Measurements from ENCODE around the gene JARID2. TPM values are rescaled to one million over a fixed set of nuclear protein-coding genes. Genes with fewer than 3 reads are reported as not detected.

The JARID2 gene
- total and polyA plus RNA-seq, 9 of the 15 experiments (the other 6 are each of a cell fraction or from before 2014, with no cell fraction given): 5.0 to 29.0 (median 15.6) TPM

DNA sequence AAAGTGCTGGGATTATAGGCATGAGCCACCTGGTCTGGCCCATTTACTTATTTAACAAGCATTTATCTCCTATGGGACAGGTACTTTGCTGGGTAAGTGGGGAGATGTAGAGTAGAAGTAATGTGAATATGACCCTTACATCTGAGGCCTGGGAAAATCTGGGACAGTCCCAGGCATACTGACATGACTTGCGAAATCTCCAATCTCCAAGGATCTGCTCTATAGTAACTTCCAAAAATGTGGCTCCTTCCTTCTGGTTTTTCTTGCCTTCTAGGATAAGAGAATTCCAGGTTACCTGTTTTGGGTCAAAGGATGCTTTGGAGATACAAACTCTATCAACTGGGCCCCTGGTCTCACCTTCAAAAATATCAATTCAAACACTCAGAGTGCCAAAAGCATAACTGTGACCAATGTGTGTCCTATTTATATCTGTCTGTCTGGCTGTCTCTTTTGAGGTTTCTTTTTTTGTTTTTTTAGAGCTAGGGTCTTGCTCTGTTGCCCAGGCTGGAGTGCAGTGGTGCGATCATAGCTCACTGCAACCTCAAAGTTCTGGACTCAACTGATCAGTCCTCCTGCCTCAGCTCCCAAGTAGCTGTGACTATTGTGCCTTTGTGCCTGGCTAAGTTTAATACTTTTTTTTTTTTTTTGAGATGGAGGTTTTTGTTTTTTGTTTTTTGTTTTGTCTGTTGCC is 11.7 kb upstream of the JARID2 start:
- Histone ChIP-seq H3K9me1 (ENCODE audit: control insufficient read depth, insufficient read depth, low read length) (no peaks in the 10 kb centered on the region), H3K79me2 (ENCODE audit: control insufficient read depth, insufficient read depth, low read length) (no peaks in the 10 kb centered on the region), H4K20me1 (replicated peaks; ENCODE audit: control insufficient read depth, insufficient read depth, low read length) (no peaks in the 10 kb centered on the region), H3K4me3 (no peak overlapping the region), H2AFZ (ENCODE audit: low read depth, low read length) (no peak overlapping the region), H3K4me1 (replicated peaks in 1 of 2; ENCODE audit: control insufficient read depth in 2 of 2, insufficient read depth in 2 of 2, low read length in 2 of 2) (no peaks in the 10 kb centered on the region), H3K9me3 (replicated peaks; ENCODE audit: control insufficient read depth, insufficient read depth, low read depth, low read length) (no peaks in the 10 kb centered on the region), H3K27me3 (ENCODE audit: control insufficient read depth in 2 of 2, insufficient read depth in 2 of 2, low read length in 2 of 2) (no peaks in the 10 kb centered on the region), H3K4me2 (ENCODE audit: insufficient read depth, low read length) (no peak overlapping the region), H3K36me3 (ENCODE audit: control insufficient read depth, insufficient read depth, low read length) (no peaks in the 10 kb centered on the region), H3K9ac (ENCODE audit: insufficient read depth in 1 of 2, low read depth in 2 of 2, low read length in 2 of 2) (no peak overlapping the region), H3K27ac (ENCODE audit: extremely low read depth, low read depth, low read length) (no peak overlapping the region)
- TF ChIP-seq HDAC8 (tag; IDR thresholded peaks at IDR 0.05): no peak
- no peak for TF ChIP-seq LEF1 (IDR thresholded peaks at IDR 0.05)
- TF ChIP-seq ZNF133 (CRISPR knock-in tag; IDR thresholded peaks at IDR 0.05): no peak
- TF ChIP-seq ZNF263 (CRISPR knock-in tag; IDR thresholded peaks at IDR 0.05; ENCODE audit: borderline replicate concordance): no peak
- peak; percentile 88 for TF ChIP-seq ZNF121 (CRISPR knock-in tag; conservative IDR thresholded peaks at IDR 0.05)
- TF ChIP-seq, protein P1, sequence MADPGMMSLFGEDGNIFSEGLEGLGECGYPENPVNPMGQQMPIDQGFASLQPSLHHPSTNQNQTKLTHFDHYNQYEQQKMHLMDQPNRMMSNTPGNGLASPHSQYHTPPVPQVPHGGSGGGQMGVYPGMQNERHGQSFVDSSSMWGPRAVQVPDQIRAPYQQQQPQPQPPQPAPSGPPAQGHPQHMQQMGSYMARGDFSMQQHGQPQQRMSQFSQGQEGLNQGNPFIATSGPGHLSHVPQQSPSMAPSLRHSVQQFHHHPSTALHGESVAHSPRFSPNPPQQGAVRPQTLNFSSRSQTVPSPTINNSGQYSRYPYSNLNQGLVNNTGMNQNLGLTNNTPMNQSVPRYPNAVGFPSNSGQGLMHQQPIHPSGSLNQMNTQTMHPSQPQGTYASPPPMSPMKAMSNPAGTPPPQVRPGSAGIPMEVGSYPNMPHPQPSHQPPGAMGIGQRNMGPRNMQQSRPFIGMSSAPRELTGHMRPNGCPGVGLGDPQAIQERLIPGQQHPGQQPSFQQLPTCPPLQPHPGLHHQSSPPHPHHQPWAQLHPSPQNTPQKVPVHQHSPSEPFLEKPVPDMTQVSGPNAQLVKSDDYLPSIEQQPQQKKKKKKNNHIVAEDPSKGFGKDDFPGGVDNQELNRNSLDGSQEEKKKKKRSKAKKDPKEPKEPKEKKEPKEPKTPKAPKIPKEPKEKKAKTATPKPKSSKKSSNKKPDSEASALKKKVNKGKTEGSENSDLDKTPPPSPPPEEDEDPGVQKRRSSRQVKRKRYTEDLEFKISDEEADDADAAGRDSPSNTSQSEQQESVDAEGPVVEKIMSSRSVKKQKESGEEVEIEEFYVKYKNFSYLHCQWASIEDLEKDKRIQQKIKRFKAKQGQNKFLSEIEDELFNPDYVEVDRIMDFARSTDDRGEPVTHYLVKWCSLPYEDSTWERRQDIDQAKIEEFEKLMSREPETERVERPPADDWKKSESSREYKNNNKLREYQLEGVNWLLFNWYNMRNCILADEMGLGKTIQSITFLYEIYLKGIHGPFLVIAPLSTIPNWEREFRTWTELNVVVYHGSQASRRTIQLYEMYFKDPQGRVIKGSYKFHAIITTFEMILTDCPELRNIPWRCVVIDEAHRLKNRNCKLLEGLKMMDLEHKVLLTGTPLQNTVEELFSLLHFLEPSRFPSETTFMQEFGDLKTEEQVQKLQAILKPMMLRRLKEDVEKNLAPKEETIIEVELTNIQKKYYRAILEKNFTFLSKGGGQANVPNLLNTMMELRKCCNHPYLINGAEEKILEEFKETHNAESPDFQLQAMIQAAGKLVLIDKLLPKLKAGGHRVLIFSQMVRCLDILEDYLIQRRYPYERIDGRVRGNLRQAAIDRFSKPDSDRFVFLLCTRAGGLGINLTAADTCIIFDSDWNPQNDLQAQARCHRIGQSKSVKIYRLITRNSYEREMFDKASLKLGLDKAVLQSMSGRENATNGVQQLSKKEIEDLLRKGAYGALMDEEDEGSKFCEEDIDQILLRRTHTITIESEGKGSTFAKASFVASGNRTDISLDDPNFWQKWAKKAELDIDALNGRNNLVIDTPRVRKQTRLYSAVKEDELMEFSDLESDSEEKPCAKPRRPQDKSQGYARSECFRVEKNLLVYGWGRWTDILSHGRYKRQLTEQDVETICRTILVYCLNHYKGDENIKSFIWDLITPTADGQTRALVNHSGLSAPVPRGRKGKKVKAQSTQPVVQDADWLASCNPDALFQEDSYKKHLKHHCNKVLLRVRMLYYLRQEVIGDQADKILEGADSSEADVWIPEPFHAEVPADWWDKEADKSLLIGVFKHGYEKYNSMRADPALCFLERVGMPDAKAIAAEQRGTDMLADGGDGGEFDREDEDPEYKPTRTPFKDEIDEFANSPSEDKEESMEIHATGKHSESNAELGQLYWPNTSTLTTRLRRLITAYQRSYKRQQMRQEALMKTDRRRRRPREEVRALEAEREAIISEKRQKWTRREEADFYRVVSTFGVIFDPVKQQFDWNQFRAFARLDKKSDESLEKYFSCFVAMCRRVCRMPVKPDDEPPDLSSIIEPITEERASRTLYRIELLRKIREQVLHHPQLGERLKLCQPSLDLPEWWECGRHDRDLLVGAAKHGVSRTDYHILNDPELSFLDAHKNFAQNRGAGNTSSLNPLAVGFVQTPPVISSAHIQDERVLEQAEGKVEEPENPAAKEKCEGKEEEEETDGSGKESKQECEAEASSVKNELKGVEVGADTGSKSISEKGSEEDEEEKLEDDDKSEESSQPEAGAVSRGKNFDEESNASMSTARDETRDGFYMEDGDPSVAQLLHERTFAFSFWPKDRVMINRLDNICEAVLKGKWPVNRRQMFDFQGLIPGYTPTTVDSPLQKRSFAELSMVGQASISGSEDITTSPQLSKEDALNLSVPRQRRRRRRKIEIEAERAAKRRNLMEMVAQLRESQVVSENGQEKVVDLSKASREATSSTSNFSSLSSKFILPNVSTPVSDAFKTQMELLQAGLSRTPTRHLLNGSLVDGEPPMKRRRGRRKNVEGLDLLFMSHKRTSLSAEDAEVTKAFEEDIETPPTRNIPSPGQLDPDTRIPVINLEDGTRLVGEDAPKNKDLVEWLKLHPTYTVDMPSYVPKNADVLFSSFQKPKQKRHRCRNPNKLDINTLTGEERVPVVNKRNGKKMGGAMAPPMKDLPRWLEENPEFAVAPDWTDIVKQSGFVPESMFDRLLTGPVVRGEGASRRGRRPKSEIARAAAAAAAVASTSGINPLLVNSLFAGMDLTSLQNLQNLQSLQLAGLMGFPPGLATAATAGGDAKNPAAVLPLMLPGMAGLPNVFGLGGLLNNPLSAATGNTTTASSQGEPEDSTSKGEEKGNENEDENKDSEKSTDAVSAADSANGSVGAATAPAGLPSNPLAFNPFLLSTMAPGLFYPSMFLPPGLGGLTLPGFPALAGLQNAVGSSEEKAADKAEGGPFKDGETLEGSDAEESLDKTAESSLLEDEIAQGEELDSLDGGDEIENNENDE (IDR thresholded peaks at IDR 0.05; ENCODE audit: low read depth, low read length): no peak
- TF ChIP-seq CEBPG (CRISPR knock-in tag; IDR thresholded peaks at IDR 0.05): no peak
- 0 out of 4 replicates have a peak, but pooled peaks of 1 of the 2 experiments have one; percentile 22 for TF ChIP-seq CEBPG (tag; conservative IDR thresholded peaks at IDR 0.05 in 1 of 2, IDR thresholded peaks at IDR 0.05 in 1 of 2)
- TF ChIP-seq JUN (IDR thresholded peaks at IDR 0.05; ENCODE audit: borderline replicate concordance, low read depth, low read length): no peak
- no peak for TF ChIP-seq JUN (CRISPR knock-in tag; IDR thresholded peaks at IDR 0.05; ENCODE audit: borderline replicate concordance)
- ChIA-PET CTCF (ENCODE audit: low intra/inter-chr PET ratio) (no interaction called here), POLR2A (interaction anchor here (0.6 to 0.7 kb wide), 2 partner anchors 12 to 368 kb away, joined by 3 read pairs; partner anchors contain the start of gene JARID2)
- intact Hi-C loops (cut with micrococcal nuclease) (no loop called here), in situ Hi-C loops (cut with MboI) (no loop called here)
- ATAC-seq (no peak), FAIRE-seq (no peak), DNase-seq (ENCODE audit: extremely low read depth in 1 of 4, low spot score in 3 of 4) (no peak)
- BruUV-seq (replicated peaks): no TSS peak
- WGBS (ENCODE audit: insufficient coverage, low coverage, missing lambda C conversion rate): 87% methylated on average over 2 of the region's 2 CpGs

All from K562 (cell line).